ENCODE data around the gene SNRPD3. TPM values are rescaled to one million over a fixed set of nuclear protein-coding genes. Genes with fewer than 3 reads are reported as not detected.

Gene SNRPD3
- total RNA-seq, 1 experiment from 2014 or later: 144 TPM

DNA sequence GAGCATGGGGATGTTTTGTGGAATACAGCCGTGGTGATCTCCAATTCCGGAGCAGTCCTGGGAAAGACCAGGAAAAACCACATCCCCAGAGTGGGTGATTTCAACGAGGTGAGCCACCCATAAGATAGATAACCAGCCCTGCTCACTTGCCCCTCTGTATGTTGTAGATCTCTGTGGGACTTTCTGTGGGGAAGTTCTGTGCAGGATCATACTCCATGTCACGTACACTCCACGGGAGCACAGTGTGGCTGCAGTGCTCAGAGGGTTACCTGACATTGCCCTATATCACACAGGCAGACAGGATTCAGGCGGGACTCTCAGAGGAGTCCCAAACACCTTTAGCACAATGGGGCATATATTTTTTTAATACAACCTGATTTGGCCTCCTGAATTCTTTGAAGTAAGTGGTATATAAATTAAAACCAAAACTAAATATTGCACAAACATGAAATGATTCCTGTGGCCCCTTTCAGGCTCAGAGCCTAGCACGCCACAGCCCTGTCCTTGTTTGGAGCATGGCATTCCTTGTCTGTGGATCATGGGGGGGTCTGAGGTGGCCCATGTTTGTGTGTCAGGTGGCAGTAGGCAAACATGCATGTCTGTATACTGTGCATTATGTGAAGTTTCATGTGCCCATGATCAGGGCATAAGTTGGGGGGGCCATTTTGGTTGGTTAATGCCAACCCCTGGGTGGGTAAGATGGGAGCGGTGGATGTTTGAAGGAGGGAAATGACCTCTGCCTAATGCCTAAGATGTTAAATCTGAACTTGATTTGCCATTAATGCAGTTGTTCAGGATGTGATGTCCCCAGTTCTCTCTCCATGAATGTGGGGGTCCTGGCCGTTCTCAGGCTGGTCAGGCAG lies 42.2 kb upstream of the SNRPD3 start:
- no TSS peak for BruUV-seq (replicated peaks)
- Histone ChIP-seq H3K36me3 (ENCODE audit: control insufficient read depth in 1 of 2, insufficient read depth in 2 of 2, low read length in 2 of 2) (no peaks in the 10 kb centered on the region), H3K9me3 (ENCODE audit: control insufficient read depth in 1 of 2, insufficient read depth in 1 of 2, low read depth in 1 of 2, low read length in 2 of 2) (no peaks in the 10 kb centered on the region), H3K79me2 (ENCODE audit: insufficient read depth, low read length) (no peaks in the 10 kb centered on the region), H3K27ac (ENCODE audit: low read depth, low read length) (no peak overlapping the region), H3K4me3 (replicated peaks in 1 of 2; ENCODE audit: low read depth in 1 of 2, low read length in 2 of 2) (no peak overlapping the region), H3K4me2 (ENCODE audit: low read length) (no peak overlapping the region), H2AFZ (ENCODE audit: low read depth, low read length, poor library complexity, severe bottlenecking) (no peak overlapping the region), H3K27me3 (ENCODE audit: insufficient read depth, low read length) (peaks cover 5% of the 10 kb centered on the region; the same call in 1 of the 2 replicates), H3K4me1 (ENCODE audit: control insufficient read depth in 1 of 2, insufficient read depth in 2 of 2, low read length in 2 of 2) (no peaks in the 10 kb centered on the region), H3K9me2 (ENCODE audit: insufficient read depth) (no peaks in the 10 kb centered on the region), H3K9ac (ENCODE audit: low read length) (no peak overlapping the region), H4K20me1 (ENCODE audit: insufficient read depth) (no peaks in the 10 kb centered on the region)
- DNase-seq (ENCODE audit: low read depth, low spot score) (no peak), ATAC-seq (no peak)
- TF ChIP-seq ZNF274 (IDR thresholded peaks at IDR 0.05; ENCODE audit: low read depth, low read length) (no peak), POLR2A (IDR thresholded peaks at IDR 0.05; ENCODE audit: borderline replicate concordance, extremely low read depth, insufficient read depth, insufficient read length) (no peak), EZH2phosphoT487 (IDR thresholded peaks at IDR 0.05; ENCODE audit: borderline replicate concordance) (no peak), ZFX (IDR thresholded peaks at IDR 0.05) (no peak), SIN3A (IDR thresholded peaks at IDR 0.05; ENCODE audit: low read depth) (no peak), FOSL1 (IDR thresholded peaks at IDR 0.05; ENCODE audit: low read depth) (no peak), YY1 (IDR thresholded peaks at IDR 0.05; ENCODE audit: extremely low read depth, insufficient replicate concordance, low read depth, low read length) (no peak), ELF1 (IDR thresholded peaks at IDR 0.05; ENCODE audit: borderline replicate concordance, low read depth) (no peak), CBX3 (IDR thresholded peaks at IDR 0.05; ENCODE audit: low read depth) (no peak), RAD21 (IDR thresholded peaks at IDR 0.05; ENCODE audit: low read depth) (no peak), SRF (IDR thresholded peaks at IDR 0.05; ENCODE audit: low read depth) (no peak)
- TF ChIP-seq, protein P1, sequence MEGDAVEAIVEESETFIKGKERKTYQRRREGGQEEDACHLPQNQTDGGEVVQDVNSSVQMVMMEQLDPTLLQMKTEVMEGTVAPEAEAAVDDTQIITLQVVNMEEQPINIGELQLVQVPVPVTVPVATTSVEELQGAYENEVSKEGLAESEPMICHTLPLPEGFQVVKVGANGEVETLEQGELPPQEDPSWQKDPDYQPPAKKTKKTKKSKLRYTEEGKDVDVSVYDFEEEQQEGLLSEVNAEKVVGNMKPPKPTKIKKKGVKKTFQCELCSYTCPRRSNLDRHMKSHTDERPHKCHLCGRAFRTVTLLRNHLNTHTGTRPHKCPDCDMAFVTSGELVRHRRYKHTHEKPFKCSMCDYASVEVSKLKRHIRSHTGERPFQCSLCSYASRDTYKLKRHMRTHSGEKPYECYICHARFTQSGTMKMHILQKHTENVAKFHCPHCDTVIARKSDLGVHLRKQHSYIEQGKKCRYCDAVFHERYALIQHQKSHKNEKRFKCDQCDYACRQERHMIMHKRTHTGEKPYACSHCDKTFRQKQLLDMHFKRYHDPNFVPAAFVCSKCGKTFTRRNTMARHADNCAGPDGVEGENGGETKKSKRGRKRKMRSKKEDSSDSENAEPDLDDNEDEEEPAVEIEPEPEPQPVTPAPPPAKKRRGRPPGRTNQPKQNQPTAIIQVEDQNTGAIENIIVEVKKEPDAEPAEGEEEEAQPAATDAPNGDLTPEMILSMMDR (IDR thresholded peaks at IDR 0.05 in 2 of 3, conservative IDR thresholded peaks at IDR 0.05 in 1 of 3; ENCODE audit: borderline replicate concordance in 1 of 3, insufficient read depth in 1 of 3, low read depth in 2 of 3, low read length in 2 of 3): no peak
- TF ChIP-seq, protein P2, sequence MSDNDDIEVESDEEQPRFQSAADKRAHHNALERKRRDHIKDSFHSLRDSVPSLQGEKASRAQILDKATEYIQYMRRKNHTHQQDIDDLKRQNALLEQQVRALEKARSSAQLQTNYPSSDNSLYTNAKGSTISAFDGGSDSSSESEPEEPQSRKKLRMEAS (IDR thresholded peaks at IDR 0.05): no peak
- CTCF ChIA-PET: no interaction called here
- POLR2A ChIA-PET: no interaction called here
- intact Hi-C loops (cut with micrococcal nuclease): no loop called here
- RAD21 ChIA-PET (ENCODE audit: low non-redundant PET in 1 of 2, low total read pairs in 2 of 2, uncharacterized antibody in 2 of 2, unreplicated experiment in 2 of 2): no interaction called here
